GM12872 (cell line): ENCODE measurements around the gene ATXN7.

Source experiments
- TF ChIP-seq, protein P1 (sequence below): IDR thresholded peaks from 3 replicates; pipeline ENCODE4 v1.5.1; 2011; ENCODE audit warnings: low read depth, mild to moderate bottlenecking, low read length, moderate library complexity; ENCODE audit not compliant: insufficient read depth

Gene ATXN7, protein sequence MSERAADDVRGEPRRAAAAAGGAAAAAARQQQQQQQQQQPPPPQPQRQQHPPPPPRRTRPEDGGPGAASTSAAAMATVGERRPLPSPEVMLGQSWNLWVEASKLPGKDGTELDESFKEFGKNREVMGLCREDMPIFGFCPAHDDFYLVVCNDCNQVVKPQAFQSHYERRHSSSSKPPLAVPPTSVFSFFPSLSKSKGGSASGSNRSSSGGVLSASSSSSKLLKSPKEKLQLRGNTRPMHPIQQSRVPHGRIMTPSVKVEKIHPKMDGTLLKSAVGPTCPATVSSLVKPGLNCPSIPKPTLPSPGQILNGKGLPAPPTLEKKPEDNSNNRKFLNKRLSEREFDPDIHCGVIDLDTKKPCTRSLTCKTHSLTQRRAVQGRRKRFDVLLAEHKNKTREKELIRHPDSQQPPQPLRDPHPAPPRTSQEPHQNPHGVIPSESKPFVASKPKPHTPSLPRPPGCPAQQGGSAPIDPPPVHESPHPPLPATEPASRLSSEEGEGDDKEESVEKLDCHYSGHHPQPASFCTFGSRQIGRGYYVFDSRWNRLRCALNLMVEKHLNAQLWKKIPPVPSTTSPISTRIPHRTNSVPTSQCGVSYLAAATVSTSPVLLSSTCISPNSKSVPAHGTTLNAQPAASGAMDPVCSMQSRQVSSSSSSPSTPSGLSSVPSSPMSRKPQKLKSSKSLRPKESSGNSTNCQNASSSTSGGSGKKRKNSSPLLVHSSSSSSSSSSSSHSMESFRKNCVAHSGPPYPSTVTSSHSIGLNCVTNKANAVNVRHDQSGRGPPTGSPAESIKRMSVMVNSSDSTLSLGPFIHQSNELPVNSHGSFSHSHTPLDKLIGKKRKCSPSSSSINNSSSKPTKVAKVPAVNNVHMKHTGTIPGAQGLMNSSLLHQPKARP

DNA sequence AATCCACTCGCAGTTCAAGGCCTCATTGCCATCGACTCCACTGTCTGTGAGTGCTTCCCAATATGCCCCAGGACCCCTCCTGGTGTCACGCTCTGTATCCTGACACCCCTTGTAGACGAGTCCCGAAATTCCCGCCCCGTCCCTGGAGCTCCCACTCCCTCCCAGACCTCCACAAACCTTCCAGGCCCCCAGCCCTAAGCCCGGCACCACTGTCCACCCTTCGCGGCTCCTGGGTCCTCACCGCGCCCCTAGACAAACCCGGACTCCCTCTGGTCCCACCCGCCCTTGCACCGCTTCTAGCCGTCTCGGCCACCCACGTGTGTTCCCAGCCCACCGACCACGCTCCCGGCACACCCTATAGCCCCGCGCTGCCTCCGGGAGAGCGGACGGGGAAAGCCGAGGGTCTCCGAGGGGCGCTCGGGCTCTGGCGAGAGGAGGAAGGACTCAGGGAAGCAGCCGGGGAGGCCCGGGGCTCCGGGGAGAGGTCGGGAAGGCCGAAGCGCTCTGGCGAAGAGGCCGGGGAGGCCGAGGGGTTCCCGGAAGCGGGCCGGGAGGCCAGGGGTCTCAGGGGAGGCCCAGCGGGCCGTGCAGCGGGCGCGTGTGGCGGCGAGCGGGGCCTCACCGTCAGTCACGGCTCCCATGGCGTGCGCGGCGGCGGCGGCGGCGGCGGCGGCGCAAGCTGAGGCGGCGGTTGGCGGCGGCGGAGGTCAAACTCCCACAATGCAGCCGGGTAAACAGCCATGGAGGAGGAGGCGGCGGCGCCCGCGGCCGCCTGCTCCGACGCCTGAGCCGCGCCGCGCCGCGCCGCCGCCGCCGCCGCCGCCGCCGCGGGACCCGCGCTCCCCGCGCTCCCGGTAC is at the start of gene ATXN7, which contains the start of gene THOC7:
Gene ATXN7, plus strand, starts transcription at position 718 of the 858 bp plus-strand sequence. CDS start 48,732 bp downstream, outside the sequence.
Gene THOC7, minus strand, starts transcription at position 656 of the 858 bp plus-strand sequence. Its CDS starts 15 bp downstream, at position 641.
- TF ChIP-seq, protein P1, sequence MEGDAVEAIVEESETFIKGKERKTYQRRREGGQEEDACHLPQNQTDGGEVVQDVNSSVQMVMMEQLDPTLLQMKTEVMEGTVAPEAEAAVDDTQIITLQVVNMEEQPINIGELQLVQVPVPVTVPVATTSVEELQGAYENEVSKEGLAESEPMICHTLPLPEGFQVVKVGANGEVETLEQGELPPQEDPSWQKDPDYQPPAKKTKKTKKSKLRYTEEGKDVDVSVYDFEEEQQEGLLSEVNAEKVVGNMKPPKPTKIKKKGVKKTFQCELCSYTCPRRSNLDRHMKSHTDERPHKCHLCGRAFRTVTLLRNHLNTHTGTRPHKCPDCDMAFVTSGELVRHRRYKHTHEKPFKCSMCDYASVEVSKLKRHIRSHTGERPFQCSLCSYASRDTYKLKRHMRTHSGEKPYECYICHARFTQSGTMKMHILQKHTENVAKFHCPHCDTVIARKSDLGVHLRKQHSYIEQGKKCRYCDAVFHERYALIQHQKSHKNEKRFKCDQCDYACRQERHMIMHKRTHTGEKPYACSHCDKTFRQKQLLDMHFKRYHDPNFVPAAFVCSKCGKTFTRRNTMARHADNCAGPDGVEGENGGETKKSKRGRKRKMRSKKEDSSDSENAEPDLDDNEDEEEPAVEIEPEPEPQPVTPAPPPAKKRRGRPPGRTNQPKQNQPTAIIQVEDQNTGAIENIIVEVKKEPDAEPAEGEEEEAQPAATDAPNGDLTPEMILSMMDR: no peak

DNA sequence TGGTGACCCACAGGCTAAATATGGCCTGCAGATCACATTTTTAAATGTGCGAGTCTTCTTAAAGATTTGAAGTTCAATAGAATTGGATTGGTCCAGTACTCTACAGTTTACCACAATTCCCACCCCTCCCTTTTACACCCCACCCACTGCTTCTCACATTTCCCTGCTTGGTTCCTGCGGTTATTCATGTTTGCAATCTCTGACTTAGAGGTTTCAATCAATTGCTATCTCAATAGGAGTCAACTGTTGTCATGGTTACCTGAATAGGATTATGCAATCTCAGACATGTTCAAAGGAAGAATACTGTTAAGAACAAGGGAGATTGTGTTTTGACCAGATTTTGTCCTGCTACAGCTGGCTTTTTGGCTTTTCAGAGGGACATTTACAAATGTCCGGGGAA is 49.4 kb upstream of the ATXN7 start:
- TF ChIP-seq, protein P1: no peak

DNA sequence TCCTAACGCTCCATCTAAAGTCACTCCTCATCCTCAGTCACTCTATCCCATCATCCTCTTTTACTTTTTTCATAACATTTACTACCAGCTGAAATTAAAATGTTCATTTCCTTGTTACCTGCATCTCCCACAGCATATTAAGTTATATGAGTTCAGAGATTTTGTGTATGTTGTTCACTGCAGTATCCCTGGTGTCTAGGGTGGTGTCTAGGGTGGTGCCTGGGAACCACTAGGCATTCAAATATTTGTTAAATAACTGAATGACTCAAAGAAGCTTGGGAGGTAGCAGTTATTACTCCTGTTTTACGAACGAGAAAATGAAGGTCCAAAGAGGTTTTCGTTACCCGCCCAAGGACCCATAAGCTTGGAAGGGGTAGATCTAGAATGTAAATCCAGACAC is 46.4 kb upstream of the ATXN7 start:
- TF ChIP-seq, protein P1: no peak

DNA sequence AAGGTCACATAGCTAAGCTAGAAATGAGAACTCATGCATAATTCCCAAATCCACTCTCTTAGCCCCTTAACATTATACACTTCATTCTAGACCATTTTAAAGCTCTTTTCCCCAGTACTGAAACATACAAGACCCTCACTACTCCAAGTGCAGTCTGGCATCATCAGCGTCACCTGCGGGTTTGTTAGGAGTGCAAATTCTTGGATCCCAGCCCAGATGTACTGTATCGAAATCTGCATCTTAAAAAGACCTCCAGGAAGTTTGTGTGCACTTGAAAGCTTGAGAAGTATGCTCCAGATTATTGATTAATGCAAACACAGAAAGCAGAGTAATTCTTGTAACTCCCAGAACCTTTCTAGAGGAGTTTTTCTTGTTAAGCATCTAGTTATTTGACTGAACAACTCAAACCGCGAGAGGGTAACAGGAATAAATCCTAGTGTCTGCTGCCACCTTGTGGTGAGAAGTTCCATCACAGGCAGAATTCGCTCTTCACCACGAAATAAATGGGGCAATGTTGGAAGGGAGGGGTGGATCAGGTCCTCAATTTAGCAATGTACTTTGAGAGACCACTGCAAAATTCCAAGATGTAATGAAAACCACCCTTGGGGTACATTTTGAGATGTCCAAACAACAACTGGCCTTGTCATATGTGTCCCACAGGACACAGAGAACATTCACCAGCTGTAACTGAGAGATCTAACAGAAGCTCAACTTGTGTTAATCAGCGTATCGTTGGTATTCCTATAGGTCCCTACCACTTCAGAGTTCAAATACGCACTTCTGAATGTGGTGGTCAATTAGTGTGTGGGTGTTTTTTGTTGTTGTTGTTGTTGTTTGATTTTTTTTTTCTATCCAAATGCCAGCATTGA is 45.2 kb upstream of the ATXN7 start:
- TF ChIP-seq, protein P1: peak; percentile 78

DNA sequence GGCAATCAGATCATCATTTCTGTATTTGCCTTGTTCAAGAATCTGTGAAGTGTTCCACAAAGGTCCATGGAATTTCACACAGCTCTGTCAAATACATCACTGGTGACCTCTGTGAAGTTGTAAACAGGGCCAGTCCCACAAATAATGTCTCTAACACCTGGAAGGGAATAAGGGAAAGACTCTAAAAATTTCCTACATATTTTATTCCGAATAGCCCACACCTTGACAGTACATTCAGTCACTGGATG is 44.6 kb upstream of the ATXN7 start, which contains the start of gene C3orf49:
Gene C3orf49, plus strand, starts transcription at position 149 of the 248 bp plus-strand sequence. CDS start 173 bp downstream, outside the sequence.
- TF ChIP-seq, protein P1: no peak

DNA sequence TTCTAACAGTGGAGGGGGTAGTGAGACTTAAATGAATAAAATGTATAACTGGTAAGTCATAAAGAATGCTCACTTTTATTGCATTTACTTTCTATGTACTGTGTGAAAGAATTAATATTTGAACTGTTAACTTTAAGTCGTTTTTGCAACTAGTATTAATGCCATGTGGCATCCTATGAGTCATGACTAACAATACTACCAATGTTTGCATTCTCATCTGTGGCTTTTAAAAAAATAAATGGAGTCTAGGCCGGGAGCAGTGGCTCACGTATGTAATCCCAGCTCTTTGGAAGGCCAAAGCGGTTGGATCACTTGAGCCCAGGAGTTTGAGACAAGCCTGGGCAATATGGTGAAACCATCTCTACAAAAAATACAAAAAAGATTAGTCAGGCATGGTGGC is 39.4 kb upstream of the ATXN7 start:
- TF ChIP-seq, protein P1: no peak
